Loucy (cell line): ENCODE measurements around the gene IRAK1.
"Not testable (repeated sequence)": the region's sequence is repeated elsewhere in the genome, so short reads cannot be mapped to it uniquely, and the experiment has no call there.

Experiments
- H2AFZ ChIP-seq: fragments of 200-600 bp; sonication (generic); 2 replicates; pipeline ENCODE4 v1.6.0; 2016; ENCODE audit warnings: antibody characterized with exemption, mild to moderate bottlenecking, low read length, moderate library complexity
- H3F3A ChIP-seq: fragments of 200-600 bp; 2 replicates; pipeline ENCODE4 v1.6.0; 2016; ENCODE audit warnings: antibody characterized with exemption, low read depth, mild to moderate bottlenecking
- H3K27me3 ChIP-seq: fragments of 200-600 bp; sonication (generic); 2 replicates; pipeline ENCODE4 v1.6.1; 2014; ENCODE audit warnings: low read length, mild to moderate bottlenecking; ENCODE audit not compliant: insufficient read depth, poor library complexity, severe bottlenecking
- H3K36me3 ChIP-seq: fragments of 200-600 bp; sonication (generic); 2 replicates; pipeline ENCODE4 v1.6.1; 2016; ENCODE audit warnings: low read length; ENCODE audit not compliant: insufficient read depth
- H3K4me1 ChIP-seq: fragments of 200-600 bp; sonication (generic); 2 replicates; pipeline ENCODE4 v1.5.1; 2014; ENCODE audit warnings: low read length, mild to moderate bottlenecking; ENCODE audit not compliant: insufficient read depth, poor library complexity, severe bottlenecking
- H3K4me2 ChIP-seq: fragments of 200-600 bp; sonication (generic); 2 replicates; pipeline ENCODE4 v1.6.0; 2014; ENCODE audit warnings: antibody characterized with exemption, low read length, low read depth, mild to moderate bottlenecking; ENCODE audit not compliant: poor library complexity, severe bottlenecking
- H3K4me3 ChIP-seq: fragments of 200-600 bp; sonication (generic); 2 replicates; pipeline ENCODE4 v1.5.1; 2014; ENCODE audit warnings: low read length, mild to moderate bottlenecking, mixed read lengths; ENCODE audit not compliant: poor library complexity, severe bottlenecking
- H3K79me2 ChIP-seq: fragments of 200-600 bp; sonication (generic); 2 replicates; pipeline ENCODE4 v1.6.1; 2014; ENCODE audit warnings: low read length; ENCODE audit not compliant: insufficient read depth
- H3K9ac ChIP-seq: fragments of 200-600 bp; sonication (generic); 2 replicates; pipeline ENCODE4 v1.6.0; 2014; ENCODE audit warnings: mild to moderate bottlenecking, low read depth, low read length, moderate library complexity; ENCODE audit not compliant: poor library complexity, severe bottlenecking
- H3K9me2 ChIP-seq: fragments of 200-600 bp; sonication (generic); replicated peaks from 2 replicates; pipeline ENCODE4 v1.6.1; 2016; ENCODE audit warnings: low read depth, low read length, mixed read lengths
- H3K9me3 ChIP-seq: fragments of 200-600 bp; sonication (generic); 2 replicates; pipeline ENCODE4 v1.6.1; 2014; ENCODE audit warnings: mild to moderate bottlenecking, antibody characterized with exemption, low read length, low read depth; ENCODE audit not compliant: insufficient read depth
- H4K20me1 ChIP-seq: fragments of 200-600 bp; sonication (generic); 2 replicates; pipeline ENCODE4 v1.6.0; 2014; ENCODE audit warnings: antibody characterized with exemption, low read length, mild to moderate bottlenecking; ENCODE audit not compliant: insufficient read depth, poor library complexity, severe bottlenecking
- EZH2phosphoT487 ChIP-seq: fragments of 200-600 bp; IDR thresholded peaks from 2 replicates; pipeline ENCODE4 v1.6.1; 2018; ENCODE audit warnings: antibody characterized with exemption, mild to moderate bottlenecking, moderate library complexity, borderline replicate concordance
- TF ChIP-seq, protein P1 (sequence below): fragments of 200-600 bp; sonication (generic); conservative IDR thresholded peaks from 2 replicates; pipeline ENCODE4 v1.5.1; 2014; ENCODE audit warnings: mild to moderate bottlenecking, antibody characterized with exemption, low read length

IRAK1 gene

DNA sequence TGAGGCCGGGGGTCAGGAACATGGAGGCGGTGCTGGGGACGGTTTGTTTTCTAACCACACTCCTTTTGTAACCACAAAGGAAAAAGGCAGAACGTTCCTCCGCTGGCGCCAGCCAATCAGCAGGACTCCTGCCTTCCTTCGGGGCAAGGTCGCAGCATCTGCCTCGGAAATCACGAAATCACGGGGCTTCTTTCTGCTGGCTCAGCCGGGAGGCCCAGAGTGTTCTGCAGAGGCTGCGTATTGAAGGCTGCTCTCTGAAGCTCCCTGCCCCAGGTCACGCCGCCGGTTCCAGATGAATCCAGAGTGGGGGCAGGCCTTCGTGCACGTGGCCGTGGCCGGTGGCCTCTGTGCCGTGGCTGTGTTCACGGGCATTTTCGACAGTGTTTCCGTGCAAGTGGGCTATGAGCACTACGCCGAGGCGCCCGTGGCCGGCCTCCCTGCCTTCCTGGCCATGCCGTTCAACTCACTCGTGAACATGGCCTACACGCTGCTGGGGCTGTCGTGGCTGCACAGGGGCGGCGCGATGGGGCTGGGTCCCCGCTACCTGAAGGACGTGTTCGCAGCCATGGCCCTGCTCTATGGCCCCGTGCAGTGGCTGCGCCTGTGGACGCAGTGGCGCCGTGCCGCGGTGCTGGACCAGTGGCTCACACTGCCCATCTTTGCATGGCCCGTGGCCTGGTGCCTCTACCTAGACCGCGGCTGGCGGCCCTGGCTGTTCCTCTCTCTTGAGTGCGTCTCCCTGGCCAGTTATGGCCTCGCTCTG is 37.8 kb downstream of the IRAK1 start:
- Histone ChIP-seq H3K4me2 (peak overlapping the region; percentile 83), H3F3A (peaks cover 6% of the 10 kb centered on the region; the same call in 1 of the 2 replicates), H2AFZ (no peak overlapping the region), H3K36me3 (no peaks in the 10 kb centered on the region), H3K27me3 (no peaks in the 10 kb centered on the region), H3K4me1 (peaks cover 46% of the 10 kb centered on the region), H3K9me3 (no peaks in the 10 kb centered on the region), H3K9ac (peak overlapping the region; percentile 86), H4K20me1 (no peaks in the 10 kb centered on the region), H3K4me3 (peak overlapping the region; percentile 70), H3K9me2 (no peaks in the 10 kb centered on the region), H3K79me2 (peaks cover 6% of the 10 kb centered on the region; the same call in 1 of the 2 replicates)
- TF ChIP-seq, protein P1, sequence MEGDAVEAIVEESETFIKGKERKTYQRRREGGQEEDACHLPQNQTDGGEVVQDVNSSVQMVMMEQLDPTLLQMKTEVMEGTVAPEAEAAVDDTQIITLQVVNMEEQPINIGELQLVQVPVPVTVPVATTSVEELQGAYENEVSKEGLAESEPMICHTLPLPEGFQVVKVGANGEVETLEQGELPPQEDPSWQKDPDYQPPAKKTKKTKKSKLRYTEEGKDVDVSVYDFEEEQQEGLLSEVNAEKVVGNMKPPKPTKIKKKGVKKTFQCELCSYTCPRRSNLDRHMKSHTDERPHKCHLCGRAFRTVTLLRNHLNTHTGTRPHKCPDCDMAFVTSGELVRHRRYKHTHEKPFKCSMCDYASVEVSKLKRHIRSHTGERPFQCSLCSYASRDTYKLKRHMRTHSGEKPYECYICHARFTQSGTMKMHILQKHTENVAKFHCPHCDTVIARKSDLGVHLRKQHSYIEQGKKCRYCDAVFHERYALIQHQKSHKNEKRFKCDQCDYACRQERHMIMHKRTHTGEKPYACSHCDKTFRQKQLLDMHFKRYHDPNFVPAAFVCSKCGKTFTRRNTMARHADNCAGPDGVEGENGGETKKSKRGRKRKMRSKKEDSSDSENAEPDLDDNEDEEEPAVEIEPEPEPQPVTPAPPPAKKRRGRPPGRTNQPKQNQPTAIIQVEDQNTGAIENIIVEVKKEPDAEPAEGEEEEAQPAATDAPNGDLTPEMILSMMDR: no peak
- TF ChIP-seq EZH2phosphoT487: no peak

DNA sequence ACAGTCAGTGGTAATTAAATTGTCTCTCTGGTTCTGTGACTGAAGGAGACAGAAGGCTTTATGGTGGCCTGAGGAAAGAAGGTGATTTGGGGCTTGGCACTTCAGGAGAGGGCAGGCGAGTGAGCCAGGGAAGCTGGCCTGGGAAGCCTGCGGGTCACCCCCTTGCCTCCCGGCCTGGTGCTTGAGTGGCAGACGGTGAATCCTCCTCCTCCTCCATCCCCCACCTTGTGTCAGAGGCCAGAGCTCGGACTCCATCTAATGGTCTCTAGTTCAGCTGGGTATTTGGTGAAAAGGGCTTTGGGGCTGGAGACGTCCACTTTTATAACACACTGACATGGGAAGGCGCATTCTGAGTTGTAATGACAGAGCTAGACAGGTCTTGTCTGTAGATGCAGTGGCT is 38.5 kb downstream of the IRAK1 start:
- Histone ChIP-seq H3K9me2 (no peaks in the 10 kb centered on the region), H3K4me3 (peak overlapping the region; percentile 70), H3K36me3 (no peaks in the 10 kb centered on the region), H3K4me2 (peak overlapping the region; percentile 83), H3K9ac (peak overlapping the region; percentile 86), H3F3A (peaks cover 6% of the 10 kb centered on the region; the same call in 1 of the 2 replicates), H3K79me2 (peaks cover 6% of the 10 kb centered on the region; the same call in 1 of the 2 replicates), H2AFZ (no peak overlapping the region), H3K4me1 (peaks cover 46% of the 10 kb centered on the region), H4K20me1 (no peaks in the 10 kb centered on the region), H3K27me3 (no peaks in the 10 kb centered on the region), H3K9me3 (no peaks in the 10 kb centered on the region)
- no peak for TF ChIP-seq EZH2phosphoT487
- TF ChIP-seq, protein P1: no peak

DNA sequence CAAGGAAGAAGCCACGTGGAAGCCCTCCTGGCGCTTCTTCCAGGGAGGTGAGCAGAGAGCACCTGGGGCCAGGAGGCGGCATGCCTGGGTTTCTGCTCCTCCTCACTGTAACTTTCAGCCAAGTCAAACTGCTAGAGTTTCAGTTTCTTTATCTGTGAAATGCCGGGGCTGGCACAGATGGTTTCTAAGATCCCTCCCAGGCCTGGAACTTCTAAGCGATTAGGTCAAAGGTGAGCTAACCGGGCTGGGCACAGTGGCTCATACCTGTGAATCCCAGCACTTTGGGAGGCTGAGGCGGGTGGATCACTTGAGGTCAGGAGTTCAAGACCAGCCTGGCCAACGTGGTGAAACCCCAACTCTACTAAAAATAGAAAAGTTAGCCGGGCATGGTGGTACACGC is 39.3 kb downstream of the IRAK1 start:
- Histone ChIP-seq H3K4me2 (peak overlapping the region; percentile 83), H3K79me2 (peaks cover 12% of the 10 kb centered on the region; the same call in 1 of the 2 replicates), H3K9ac (peak overlapping the region; percentile 86), H3K4me1 (peaks cover 45% of the 10 kb centered on the region)
- not testable (repeated sequence) for H3K27me3 ChIP-seq, H3K9me3 ChIP-seq, H3K9me2 ChIP-seq, H4K20me1 ChIP-seq, H3F3A ChIP-seq, H2AFZ ChIP-seq, H3K36me3 ChIP-seq, H3K4me3 ChIP-seq
